GM18519 (cell line): ENCODE measurements around the gene FAM174B.
A peak's percentile ranks its signal among the peaks of the same experiment; 100 is the strongest.

Experiments used
- ATAC-seq: cut with Tn5 transposase; IDR thresholded peaks from one replicate; pipeline ENCODE4 v1.9.1; 2021; ENCODE audit warnings: mild to moderate bottlenecking, moderate library complexity; ENCODE audit not compliant: unreplicated experiment, low FRiP score

FAM174B gene

GRCh38 chr15:92665100-92665555 lies 9.6 kb upstream of the FAM174B start:
- ATAC-seq = no peak

GRCh38 chr15:92664178-92664900 lies 8.8 kb upstream of the FAM174B start:
- no peak for ATAC-seq

- peak; percentile 58 for ATAC-seq
Measured at GRCh38 chr15:92663250-92663951, 7.8 kb upstream of the FAM174B start.

GRCh38 chr15:92662762-92663161 lies 7.2 kb upstream of the FAM174B start:
- ATAC-seq = peak; percentile 4

DNA sequence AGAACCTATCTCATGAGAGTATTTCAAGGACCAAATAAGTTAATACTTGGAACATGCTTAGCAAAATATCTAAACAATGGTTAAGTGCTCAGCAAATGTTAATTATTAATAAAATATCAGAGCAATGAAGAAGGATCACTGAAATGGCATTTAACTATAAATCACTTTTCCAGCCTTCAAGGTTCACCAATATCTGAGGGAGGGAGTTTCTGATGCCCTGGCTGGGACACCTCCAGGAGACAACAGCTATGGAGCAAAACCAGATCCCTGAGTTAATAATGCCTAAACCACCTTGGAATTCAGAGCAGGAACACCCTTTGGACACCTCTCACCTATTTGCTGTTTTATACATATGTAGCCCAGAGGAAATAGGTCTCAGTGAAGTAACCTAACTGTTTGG lies 6.4 kb upstream of the FAM174B start:
- no peak for ATAC-seq

DNA sequence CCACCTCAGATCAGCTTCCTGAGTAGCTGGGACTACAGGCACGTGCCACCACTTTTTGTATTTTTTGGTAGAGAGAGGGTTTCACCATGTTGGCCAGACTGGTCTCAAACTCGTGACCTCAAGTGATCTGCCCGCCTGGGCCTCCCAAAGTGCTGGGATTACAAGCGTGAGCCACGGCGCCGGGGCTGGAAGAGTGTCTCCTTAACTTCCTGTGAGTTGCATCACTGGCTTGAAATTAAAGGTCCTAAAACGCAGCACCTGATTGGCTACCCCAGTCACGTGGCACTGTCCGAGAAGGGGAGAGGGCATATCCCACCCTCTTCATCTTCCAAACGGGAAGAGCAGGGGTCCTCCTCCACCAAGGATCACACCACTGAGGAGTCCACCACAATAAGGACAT lies 5.5 kb upstream of the FAM174B start:
- no peak for ATAC-seq

DNA sequence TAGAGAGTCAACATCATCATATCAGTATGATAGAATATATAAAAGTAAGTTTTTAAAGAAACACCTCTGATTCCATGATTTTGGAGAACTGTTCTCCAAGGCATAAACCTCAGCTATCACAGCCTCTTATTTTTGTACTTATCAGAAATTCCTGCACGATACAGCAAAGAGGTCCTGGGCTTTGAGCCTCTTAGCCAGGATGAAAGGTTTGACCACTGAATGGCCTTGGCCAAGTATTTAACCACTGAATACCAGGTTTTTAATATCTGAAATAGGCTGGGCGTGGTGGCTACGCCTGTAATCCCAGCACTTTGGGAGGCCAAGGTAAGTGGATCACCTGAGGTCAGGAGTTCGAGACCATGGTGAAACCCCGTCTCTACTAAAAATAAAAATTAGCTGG lies 1.9 kb upstream of the FAM174B start:
- no peak for ATAC-seq

DNA sequence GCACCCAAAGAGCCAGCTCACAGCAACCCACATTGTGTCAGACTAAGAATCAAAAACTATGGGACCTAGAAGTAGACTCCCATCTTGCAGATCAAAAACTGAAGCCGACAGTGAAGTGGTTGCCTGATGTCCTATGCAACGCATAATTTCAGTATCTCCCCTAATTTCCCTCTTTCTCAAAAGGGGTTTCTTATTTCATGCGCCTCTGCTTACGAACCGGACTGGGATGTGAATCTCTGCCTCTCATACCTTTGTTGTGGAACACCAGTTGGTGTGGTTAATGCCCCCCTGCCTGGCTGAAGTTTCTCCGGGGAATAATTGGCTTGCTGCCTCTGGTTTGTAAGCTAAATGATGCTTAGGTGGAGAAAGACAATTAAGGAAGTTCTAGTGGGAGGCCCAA lies 514 bp upstream of the FAM174B start:
- no peak for ATAC-seq

DNA sequence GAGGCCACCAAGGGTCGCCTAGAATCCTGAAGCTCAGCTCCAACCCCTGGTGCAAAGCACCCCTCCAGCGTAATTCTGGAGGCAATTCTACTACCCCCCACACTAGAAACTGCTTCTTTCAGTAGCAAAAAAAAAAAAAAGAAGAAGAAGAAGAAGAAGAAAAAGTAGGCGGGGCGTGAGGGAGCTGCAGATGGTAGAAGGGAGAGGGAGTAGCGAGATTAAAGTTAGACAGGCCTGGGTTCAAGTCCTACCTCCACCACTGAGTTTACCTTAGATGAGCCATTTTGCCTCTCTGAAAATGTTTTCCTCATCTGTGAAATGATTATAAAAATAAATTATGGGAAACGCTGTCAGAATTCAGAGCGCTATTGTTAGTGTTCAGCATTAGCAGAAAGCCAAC lies 913 bp downstream of the FAM174B start:
- no peak for ATAC-seq

DNA sequence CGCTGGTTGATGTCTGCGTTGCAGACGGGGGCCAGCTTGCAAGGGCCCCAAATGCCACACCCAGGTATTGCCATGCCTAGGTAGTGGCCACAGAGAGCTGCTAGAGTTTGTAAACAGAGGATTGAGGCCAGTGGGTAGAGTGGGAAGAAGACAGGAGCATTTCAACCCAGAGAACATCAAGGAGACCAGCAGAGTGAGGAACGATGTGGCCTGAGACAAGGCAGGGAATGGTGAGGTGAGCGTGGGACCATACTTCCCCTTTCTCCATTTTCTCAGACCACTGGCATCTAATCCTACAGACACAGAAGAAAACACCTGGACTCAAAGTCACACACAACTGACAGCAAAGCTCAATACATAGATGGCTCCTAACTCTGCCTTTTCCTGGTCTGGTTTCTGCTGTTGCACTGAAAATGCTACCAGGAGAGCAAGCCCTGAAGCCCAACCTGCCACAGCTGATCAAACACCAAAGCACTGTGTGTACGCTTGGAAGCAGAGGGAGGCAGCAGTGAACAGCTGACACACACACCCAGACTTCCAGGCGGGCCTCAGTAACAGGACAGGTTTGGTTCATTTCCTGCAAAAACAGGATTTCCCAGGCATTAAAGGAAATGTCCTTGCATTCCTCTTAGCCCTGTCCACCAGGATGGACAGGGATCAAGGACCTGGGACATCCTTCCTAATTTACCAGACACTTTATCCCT lies 1.6 kb downstream of the FAM174B start:
- no peak for ATAC-seq

GRCh38 chr15:92653366-92653765 lies 2.2 kb downstream of the FAM174B start:
- no peak for ATAC-seq

GRCh38 chr15:92652576-92652966 lies 3.0 kb downstream of the FAM174B start:
- ATAC-seq = no peak

- no peak for ATAC-seq
Measured at GRCh38 chr15:92651877-92652575, 3.5 kb downstream of the FAM174B start.

- no peak for ATAC-seq
Measured at GRCh38 chr15:92650966-92651365, 4.6 kb downstream of the FAM174B start.

- no peak for ATAC-seq
Measured at GRCh38 chr15:92650256-92650655, 5.3 kb downstream of the FAM174B start.

DNA sequence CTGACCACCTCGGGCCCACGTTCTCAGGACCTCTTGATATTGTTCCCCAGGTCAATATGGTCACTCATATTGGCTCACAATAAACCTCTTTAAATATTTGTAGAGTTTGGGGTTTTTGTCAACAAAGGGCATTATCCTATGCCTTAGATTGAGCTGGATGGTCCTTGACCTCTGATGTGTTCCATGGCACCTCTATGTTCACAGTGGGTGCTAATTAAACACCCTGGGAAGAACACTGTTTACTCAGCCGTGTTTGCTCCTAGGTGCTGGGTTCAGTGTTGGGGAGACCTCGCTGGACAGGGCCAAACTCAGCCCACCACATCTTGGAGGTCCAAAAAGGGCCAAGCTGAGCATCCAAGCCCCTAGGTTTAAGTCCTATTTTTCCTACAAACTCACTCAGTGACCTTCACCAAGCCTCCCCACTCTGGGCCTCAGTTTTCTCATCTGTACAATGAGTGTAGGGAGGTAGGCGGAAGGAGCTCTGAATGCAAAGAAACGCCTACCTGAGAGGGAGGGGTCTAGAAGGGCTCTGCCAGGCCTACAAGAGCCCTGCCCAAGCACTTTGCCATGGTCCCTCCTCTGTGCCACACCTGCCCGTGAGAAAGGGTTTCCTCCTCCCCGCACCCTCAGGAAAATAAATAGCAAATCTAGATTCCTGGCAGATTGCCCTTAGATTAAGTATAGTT lies 7.2 kb downstream of the FAM174B start:
- no peak for ATAC-seq

DNA sequence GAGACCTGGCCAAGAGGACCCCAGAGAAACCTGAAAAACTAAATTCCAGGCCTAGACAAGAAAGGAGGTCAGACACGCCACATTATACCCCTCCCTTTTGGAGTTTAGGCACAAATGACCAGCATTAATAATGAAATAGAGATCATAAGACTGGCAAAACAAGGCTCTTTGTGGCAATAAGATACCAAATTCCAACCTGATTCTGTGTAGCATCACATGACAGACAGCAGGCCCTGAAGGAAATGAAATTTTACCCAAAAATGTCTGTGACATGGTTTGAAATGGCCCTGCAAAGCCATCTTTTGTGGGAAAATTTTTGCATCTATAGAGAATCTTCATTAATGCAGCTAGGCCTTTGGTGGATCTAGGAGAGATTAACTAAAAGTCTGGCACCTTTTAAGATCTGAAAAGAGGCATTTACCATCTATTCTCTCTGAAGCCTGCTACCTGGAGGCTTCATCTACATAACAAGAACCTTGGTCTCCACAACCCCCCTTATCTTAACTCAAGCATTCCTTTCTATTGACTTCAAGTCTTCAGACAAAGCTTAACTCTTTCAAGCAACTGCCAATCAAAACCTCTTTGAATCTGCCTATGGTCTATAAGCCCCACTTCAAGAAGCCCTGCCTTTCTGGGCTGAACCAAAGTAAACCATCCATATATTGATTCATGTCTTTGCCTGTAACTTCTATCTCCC lies 8.0 kb downstream of the FAM174B start:
- no peak for ATAC-seq

DNA sequence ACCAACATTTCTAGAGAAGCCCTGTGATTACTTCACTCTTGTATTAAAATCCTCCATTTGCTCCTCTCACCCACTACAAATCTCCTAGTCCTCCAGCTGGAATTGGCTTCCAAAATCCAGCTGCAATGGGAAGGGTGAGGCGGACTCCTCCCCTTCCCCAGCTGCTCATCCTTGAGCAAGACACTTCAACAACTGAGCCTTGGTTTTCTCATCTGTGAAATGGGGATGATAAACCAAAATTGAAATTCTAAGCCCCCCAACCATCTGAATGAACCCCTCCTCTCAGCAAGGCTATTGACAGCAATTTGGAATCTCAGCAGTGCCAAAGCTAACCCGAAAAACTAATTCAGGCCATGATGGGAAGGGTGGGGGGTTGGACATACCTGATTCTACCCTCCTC lies 9.4 kb downstream of the FAM174B start:
- ATAC-seq = no peak

DNA sequence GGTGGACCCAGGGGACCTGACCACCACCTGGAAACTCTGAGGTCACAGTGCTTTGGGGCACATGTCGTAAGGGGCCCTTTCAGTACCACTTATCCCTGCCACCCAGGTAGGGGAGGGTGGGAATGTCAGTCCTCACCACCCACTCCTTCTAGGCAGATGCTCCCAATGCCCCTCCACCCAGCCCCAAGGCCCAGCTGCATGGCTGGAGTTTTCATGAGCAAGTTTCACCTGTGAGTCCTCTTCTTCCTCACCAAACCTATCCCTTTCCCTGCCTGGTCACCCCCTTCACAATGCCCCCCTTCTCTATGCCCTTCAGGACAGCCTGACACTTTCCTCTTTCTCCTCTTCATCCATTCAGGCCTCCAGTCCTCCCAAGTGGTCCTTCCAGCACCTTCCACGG lies 9.8 kb downstream of the FAM174B start:
- no peak for ATAC-seq
